GM13977 (cell line): Measurements from ENCODE around the gene COL20A1.
A peak's percentile ranks its signal among the peaks of the same experiment; 100 is the strongest.

ENCODE experiments used
- DNase-seq: peaks from one replicate; pipeline ENCODE4 v3.0.0; 2012; ENCODE audit warnings: low spot score
- CTCF ChIP-seq: IDR thresholded peaks from 2 replicates; pipeline ENCODE4 v1.5.1; 2012; ENCODE audit warnings: mild to moderate bottlenecking, control low read depth; ENCODE audit not compliant: insufficient read depth; ENCODE audit errors: extremely low read depth, missing control alignments
- in situ Hi-C: fragments of 300-500 bp; cut with MboI; formaldehyde crosslinking; loops from one replicate; pipeline ENCODE4 v1.12.0; 2022; ENCODE audit warnings: low sequenced_read_pairs, low pct_unique_long_range_greater_than_20kb, mixed read lengths, inconsistent platforms; ENCODE audit not compliant: unreplicated experiment

Gene COL20A1

DNA sequence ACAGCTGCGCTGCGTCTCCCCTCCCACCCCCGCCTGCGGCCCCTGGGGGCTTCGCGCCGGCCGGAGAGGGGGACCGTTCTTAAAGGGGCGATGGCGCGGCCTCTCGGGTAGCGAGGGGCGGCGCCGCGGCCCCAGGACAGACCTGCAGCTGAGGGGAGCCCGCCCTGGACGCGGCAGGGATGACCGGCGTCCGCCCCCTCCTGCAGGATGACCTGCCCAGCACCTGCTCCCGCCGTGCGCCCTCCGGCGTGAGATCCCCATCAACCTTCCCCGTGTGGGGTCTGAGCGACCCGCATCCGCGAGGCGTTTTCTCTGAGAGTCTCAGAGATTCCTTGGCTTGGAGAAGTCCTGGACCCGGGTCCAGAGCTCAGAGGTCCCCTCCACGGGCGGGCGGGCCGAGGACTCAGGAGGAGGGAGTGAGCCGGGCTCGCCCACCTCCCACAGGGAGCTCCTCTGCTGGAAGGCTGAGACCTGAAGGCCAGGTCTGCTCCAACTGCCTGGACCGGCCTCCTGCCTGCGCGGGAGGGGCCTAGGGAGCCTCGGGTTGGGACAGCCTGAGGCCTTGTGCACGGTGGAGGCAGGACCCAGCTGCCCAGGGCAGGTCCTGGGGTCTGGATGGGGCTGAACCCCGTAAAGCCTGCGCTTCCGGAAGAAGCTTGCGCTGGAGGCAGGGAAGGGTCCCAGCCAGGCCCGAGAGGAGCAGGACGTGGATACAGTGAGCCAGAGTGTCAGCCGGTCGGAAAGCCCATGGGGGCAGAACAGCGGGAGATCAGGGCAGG lies 38.2 kb upstream of the COL20A1 start:
- in situ Hi-C loops: no loop called here
- peak; percentile 36 for TF ChIP-seq CTCF
- no peak for DNase-seq

DNA sequence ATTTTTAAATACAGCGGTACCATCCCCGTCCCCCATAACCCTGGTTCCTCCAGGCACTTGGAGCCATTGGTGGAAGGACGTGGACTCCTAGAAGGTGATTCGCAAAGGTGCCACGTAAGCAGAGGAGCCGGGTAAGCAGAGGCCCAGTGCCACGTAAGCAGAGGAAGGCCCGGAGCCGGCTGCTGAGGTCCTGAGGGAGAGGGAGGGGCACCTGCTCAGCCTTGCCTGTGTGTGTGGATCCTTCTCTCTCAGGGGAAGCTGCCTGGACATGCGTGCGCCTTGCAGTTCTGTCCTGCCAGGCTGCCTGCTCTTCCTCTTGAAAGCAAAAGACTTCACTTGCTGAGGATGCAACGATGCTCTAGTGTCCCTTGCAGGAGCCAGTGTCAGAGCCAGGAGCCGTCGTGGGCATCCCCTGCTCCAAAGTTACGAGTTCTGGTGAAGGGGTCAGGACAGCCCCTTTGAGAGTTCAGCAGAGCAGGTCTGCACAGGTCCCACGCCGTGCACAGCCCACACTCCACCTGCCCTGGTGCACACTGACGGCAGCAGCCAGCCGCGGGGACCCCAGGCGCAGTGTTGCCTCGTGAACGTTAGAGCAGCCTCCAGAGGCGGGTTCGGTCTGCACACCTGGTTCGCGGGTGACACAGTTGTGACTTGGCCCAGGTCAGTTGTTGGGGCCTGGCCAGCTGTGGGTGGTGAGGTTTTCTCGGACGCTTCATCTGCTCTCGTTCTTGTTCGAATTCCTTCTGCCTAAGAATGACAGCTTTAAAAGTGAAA lies 36.9 kb upstream of the COL20A1 start:
- no peak for TF ChIP-seq CTCF
- no peak for DNase-seq
- in situ Hi-C loops: no loop called here

DNA sequence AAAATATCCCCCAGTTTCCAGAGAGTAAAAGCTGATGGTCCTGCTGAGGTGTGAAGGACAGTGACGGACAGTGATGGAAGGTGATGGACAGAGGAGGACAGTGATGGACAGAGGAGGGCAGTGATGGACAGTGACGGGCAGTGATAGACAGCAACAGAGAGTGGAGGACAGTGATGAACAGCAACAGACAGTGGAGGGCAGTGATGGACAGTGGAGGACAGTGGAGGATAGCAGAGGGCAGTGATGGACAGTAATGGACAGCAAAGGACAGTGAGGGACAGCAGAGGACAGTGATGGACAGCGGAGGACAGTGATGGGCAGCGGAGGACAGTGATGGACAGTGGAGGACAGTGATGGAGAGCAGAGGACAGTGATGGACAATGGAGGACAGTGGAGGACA lies 36.0 kb upstream of the COL20A1 start:
- no peak for TF ChIP-seq CTCF
- in situ Hi-C loops: no loop called here
- DNase-seq: no peak

- no peak for DNase-seq
- in situ Hi-C loops: no loop called here
- no peak for TF ChIP-seq CTCF
Observed at GRCh38 chr20:63257629-63258028, 35.4 kb upstream of the COL20A1 start.

DNA sequence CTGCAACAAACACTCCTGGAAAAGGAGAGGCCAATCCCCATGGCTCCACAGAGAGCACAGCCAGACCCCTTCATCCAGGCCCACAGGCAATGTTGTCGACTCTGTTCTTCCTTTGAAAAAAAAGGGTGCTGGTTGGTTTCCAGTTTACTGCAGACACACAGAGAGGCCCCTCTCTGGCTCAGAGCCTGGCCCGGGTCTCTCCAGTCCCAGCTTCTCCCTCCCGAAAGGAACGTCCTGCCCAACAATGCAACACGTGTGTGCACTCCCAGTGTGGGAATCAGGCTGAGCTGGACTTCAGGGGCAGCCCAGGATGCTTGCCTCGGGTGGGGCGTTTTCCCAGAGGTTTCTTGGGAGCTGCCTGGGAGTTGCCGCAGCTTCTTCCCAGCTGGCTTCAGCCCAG lies 34.2 kb upstream of the COL20A1 start:
- in situ Hi-C loops: no loop called here

More for the DNA sequence above, 34.2 kb upstream of the COL20A1 start:
- no peak for DNase-seq
- TF ChIP-seq CTCF: no peak
